AG08395 (cell line): ENCODE data around the gene MXRA7.
A peak's percentile ranks its signal among the peaks of the same experiment; 100 is the strongest.
"Not testable (repeated sequence)": the region's sequence is repeated elsewhere in the genome, so short reads cannot be mapped to it uniquely, and the experiment has no call there.

Experiments used
- DNase-seq: peaks from one replicate; pipeline ENCODE4 v3.0.0; 2012; ENCODE audit warnings: mixed read lengths, low spot score

MXRA7 gene

DNA sequence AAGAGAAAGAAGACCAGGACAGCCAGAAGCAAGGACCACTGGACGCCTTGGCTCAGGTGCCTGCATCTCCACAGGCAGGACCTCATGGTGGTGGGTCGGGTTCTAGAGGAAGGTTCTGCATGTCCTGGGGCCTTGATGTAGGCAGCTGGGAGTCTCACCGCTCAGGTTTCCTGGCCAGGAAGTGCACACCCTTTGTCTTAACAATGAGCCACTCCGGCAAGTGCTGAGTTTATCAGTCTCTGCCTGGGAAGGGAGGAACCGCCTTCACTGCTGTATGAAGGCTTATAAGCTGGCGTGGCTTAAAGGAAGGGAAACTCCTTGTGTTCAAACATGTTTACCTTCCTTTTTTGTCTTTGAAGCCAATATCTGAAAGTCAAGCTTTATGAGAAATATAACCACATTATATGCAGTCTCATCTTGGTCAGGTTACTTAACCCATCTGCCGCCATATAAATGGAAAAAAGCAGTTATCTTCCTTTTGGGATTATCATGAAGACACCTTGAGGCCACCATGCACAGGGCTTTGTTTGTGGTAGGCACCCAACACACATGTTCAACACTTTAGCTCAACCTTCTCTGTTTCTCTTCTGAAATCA lies 67.1 kb downstream of the MXRA7 start, which contains the start of gene ST6GALNAC1:
ST6GALNAC1 (minus strand) TSS at position 205 of the 596 bp plus-strand sequence; CDS start at position 86, 119 bp downstream.
- DNase-seq, result no peak

DNA sequence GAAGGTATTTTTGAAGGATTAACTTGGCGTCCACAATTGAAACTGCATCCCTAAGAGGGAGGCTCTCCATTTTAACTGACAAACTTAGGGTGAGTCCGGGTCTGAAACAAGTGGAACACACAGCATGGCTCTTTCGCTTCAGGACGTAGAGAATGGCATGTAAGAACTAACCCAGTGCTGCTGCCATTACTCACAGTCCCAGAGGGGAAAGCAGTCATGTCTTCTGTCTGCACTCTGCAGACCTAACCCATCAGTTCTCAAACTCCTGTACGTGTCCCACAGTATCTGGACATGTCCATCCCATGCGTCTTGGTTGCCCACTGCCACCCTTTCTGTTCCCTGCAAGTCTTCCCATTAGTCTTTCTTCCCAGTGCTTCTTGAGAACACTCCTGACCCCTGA lies 67.8 kb downstream of the MXRA7 start:
- DNase-seq, result no peak

DNA sequence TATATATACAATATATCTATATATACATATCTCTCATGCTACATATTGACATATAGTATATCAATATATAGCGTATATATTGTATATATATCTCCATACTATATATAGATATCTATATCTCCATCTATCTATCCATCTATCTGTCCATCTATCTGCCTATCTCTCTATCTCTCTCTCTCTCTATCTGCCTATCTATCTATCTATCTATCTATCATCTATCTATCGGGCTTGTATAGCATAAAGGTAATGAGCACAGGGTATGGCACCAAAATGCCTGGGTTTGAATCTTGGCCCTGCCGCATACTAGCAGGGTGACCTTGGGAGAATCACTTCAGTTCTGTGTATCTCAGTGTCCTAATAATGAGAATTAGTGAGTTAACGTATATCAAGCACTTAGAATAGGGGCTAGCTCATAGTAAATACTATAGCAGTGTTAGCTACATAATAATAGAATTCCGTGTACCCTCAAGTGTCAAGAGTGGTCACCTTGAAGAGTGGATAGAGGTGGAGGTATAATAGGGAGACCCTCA lies 68.7 kb downstream of the MXRA7 start:
- DNase-seq, result no peak

DNA sequence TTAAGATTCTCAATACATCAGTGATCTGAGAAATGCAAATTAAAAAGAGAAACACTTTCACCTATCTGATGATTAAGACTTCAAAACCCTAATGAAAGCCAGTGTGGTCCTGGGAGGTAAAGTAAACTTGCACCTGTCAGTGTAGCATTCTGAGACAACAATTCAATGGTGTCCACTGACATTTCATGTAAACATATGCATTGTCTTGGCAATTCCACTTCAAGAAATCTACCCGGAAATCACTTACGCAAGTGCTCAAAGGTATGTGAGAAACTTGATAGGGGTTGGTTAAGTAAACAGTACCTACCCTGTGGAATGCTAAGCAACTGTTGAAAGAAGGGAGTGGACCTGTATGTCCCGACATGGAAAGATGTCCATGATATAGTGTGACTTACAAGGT lies 69.3 kb downstream of the MXRA7 start:
- no peak for DNase-seq

DNA sequence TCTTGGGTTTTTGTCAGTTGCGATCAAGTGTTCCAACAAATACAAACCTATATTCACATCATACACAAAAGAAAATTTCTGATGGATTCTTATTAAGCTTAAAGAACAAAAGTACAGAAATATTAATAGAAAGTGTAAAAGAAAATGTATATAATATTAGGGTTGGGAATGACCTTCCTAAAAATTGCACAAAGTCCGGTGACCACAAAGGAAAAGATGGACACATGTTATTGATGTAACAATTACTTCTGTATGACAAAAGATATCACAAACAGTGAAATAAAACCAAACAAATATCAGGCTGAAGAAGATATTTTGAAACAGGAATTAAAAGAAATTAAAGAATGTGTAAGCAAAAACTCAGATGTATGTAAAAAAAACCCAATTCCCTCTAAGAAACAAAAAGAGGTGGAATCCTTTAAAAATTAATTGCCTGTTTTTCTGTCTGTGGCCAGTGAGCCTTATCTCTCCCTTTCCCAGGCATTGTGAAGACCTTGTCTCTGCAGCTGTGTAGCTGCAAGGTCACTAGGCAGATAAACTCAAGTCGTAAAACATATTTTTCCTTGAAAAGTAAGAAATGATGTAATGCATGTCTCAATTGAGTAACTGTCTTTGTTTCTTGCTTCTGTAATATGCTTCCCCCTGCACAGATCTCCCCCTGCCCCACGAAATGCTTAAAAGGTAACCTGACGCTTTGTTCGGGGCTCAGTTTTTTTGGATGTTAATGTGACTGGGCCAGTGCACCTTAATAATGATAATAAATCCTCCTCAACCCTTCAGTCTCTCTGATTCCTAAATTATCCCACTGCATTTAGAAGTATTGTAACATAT lies 70.0 kb downstream of the MXRA7 start:
- no peak for DNase-seq

DNA sequence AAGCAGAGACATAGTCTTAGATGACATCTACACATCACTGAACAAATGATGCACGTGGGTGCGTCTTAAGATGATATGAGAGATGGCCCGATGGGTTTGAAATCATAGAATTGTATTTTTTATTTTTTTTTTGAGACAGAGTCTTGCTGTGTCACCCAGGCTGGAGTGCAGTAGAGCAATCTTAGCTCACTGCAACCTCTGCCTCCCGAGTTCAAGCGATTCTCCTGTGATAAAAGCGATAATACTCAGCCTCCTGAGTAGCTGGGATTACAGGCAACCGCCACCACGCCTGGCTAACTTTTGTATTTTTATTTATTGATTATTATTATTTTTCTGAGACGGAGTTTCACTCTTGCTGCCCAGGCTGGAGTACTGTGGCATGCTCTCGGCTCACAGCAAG lies 72.5 kb downstream of the MXRA7 start:
- no peak for DNase-seq

DNA sequence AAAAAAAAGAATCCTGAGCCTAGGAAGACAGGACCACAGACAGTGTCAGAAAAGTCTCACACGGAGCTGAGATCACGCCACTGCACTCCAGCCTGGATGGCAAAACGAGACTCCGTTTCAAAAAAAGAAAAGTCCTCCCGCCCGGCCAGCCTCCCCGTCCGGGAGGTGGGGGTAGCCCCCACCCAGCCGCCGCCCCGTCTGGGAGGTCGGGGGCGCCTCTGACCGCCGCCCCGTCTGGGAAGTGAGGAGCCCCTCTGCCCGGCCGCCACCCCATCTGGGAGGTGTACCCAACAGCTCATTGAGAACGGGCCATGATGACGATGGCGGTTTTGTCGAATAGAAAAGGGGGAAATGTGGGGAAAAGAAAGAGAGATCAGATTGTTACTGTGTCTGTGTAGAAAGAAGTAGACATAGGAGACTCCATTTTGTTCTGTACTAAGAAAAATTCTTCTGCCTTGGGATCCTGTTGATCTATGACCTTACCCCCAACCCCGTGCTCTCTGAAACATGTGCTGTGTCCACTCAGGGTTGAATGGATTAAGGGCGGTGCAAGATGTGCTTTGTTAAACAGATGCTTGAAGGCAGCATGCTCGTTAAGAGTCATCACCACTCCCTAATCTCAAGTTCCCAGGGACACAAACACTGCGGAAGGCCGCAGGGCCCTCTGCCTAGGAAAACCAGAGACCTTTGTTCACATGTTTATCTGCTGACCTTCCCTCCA lies 74.1 kb downstream of the MXRA7 start:
- not testable (repeated sequence) for DNase-seq

DNA sequence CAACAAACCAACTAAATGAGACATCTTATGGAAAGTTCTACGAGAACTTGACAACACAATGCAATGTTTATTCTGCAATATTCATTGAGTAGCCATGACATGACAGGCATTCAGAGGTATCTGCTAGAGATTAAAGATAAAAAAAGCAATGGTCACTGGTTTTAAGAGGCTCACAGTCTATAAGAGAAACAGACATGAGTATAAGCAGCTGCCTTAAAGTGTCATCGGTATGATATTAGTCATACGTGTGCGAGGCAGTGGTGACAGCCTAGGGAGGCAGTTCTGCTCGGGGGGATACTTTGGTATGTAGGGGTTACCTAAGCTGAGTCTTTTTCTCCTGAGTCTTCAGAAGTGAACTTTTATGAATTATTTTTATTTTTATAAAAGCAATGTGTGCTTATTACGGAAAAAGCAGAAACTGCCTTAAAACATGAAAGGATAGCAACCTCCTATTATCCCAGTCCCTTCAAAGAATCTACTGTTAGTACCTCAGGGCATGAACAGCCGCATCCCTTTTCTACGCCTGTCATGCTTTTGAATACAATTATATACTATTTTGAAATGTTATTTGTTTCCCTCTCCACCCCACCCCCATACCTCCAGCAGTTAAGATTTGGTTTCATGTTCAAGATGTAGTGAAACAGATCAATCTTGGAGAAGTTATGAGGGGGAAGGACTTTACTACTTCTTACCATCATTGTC lies 75.0 kb downstream of the MXRA7 start:
- peak; percentile 23 for DNase-seq

DNA sequence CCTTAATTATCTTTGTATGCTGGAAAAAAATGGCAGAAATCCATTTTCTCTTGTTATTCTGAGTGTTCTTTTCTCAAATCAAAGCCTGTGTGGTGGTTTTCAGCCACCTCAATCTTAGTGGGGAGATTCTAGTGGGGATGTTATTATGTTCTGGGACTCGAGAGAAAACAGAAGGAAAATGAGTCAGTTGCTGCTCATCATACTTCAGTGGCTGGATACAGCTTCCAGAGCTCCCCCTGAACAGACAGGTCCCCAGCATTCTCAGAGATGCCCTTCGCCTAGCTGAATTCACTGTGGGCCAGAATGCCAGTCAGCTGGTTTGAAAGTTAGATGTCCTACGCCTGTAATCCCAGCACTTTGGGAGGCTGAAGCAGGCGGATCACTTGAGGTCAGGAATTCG lies 75.7 kb downstream of the MXRA7 start:
- no peak for DNase-seq

DNA sequence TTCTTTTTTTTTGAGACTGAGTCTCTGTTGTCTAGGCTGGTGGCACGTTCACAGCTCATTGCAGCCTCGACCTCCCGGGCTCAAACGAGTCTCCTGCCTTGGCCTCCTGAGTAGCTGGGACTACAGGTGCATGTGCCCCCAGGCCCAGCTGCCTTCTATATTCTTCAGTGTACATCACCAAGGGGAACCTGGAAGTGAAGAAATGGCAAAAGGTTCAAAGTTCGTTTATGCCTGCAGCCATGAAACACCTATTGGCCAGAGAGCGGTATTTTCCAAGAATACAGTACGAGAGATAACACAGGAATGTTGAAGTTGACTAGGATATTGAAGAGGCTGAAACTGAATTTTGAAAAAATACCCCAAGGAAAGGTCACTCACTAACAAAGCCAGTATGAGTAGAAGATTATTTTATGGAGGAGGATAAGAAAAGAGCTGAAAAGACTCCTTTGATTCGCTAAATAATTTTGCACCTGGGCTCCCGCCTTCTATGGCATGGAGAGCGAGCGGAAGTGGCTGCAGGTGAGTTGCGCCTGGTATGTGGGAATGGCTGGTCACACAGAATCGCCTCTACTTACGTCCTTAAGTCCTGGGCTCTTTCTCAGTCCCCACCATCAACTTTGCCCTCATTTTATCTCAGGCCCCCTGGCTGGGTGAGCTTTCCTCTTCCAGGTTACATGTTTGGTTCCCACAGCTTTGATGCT lies 77.0 kb downstream of the MXRA7 start:
- DNase-seq, result no peak

DNA sequence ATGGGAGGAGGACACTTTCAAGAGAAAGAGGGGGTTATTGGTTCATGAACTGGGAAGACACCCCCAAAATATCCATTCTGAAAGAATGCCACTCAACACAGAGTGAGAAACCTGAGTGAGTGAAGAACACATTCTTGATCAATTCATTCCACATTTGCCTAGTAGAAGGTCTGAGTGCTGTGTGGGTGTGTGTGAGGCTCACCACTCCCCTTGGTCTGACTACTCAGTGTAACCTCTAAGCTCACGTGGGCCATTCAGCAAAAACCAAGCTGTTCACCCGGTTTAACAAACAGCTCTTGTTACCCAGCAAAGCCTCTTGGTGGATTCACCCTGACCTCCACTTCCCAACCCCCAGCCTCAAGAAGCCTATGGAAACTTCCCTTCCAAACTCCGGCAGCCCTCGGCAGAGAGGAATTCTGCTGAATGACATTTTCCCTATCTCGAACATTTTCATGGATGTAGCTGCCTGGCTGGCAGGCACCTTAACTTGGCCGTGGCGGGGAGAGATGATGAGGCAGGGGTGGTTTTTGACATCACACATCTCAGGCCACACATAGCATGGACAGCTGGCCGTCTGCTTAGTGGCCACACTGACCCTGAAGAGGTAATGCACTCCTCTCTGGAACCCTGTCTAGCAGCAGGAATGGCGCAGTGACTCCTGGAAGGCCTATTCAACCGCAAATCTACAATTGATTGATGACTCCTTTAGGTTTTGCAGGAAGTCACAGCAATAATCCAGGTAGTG lies 78.8 kb downstream of the MXRA7 start:
- DNase-seq, result no peak

DNA sequence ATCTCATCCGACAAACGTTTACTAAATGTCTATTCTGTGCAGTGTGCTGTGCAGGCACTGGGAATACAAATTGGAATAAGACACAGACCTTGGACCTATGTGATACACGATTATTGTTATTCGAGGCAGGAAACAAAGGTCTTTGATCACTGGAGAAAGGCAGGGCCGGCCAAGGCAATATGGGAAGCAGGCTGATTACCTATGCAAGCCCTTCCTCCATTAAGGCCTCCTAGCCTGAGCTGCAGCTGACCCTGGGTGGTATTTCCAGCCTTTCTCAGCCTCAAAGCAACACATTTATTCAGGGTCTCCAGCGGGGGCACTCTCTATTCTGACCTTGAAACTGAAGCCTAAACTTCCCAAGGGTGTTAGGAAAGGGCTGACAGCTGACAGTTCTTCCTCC lies 80.6 kb downstream of the MXRA7 start:
- no peak for DNase-seq
